Measurements from ENCODE around the gene CHSY1. TPM values are rescaled to one million over a fixed set of nuclear protein-coding genes. Genes with fewer than 3 reads are reported as not detected.

CHSY1 gene
- total RNA-seq, 1 experiment from 2014 or later = 47.0 TPM

- BruUV-seq (replicated peaks) = no TSS peak
- Histone ChIP-seq H3K36me3 (ENCODE audit: insufficient read depth, low read length, poor library complexity, severe bottlenecking) (no peaks in the 10 kb centered on the region), H3K9me3 (ENCODE audit: low read depth, low read length, poor library complexity, severe bottlenecking) (peaks cover 7% of the 10 kb centered on the region), H3K4me1 (ENCODE audit: insufficient read depth, low read length, poor library complexity, severe bottlenecking) (no peaks in the 10 kb centered on the region), H3K4me3 (ENCODE audit: low read depth, low read length, poor library complexity, severe bottlenecking) (no peak overlapping the region), H3K27me3 (replicated peaks; ENCODE audit: insufficient read depth, low read depth, low read length, poor library complexity) (no peaks in the 10 kb centered on the region), H3K27ac (ENCODE audit: low read depth, low read length, poor library complexity, severe bottlenecking) (no peak overlapping the region)
- ChIA-PET CTCF (no interaction called here), POLR2A (ENCODE audit: low non-redundant PET) (no interaction called here)
- TF ChIP-seq EZH2 (IDR thresholded peaks at IDR 0.05; ENCODE audit: borderline replicate concordance, low read depth, low read length, poor library complexity, severe bottlenecking) = no peak
- TF ChIP-seq CTCF (conservative IDR thresholded peaks at IDR 0.05; ENCODE audit: low read depth, low read length) = no peak
- DNase-seq (ENCODE audit: low spot score) = no peak
- intact Hi-C loops (cut with micrococcal nuclease; ENCODE audit: unreplicated experiment) = no loop called here
Observed at GRCh38 chr15:101135532-101136166, 116.2 kb downstream of the CHSY1 start.

GRCh38 chr15:101134780-101135179, 117.1 kb downstream of the CHSY1 start:
- intact Hi-C loops (cut with micrococcal nuclease; ENCODE audit: unreplicated experiment) = no loop called here
- ChIA-PET POLR2A (ENCODE audit: low non-redundant PET) (no interaction called here), CTCF (no interaction called here)
- Histone ChIP-seq H3K4me3 (ENCODE audit: low read depth, low read length, poor library complexity, severe bottlenecking) (no peak overlapping the region), H3K4me1 (ENCODE audit: insufficient read depth, low read length, poor library complexity, severe bottlenecking) (no peaks in the 10 kb centered on the region), H3K27me3 (replicated peaks; ENCODE audit: insufficient read depth, low read depth, low read length, poor library complexity) (no peaks in the 10 kb centered on the region), H3K9me3 (ENCODE audit: low read depth, low read length, poor library complexity, severe bottlenecking) (peaks cover 7% of the 10 kb centered on the region), H3K27ac (ENCODE audit: low read depth, low read length, poor library complexity, severe bottlenecking) (no peak overlapping the region), H3K36me3 (ENCODE audit: insufficient read depth, low read length, poor library complexity, severe bottlenecking) (no peaks in the 10 kb centered on the region)
- no TSS peak for BruUV-seq (replicated peaks)
- no peak for TF ChIP-seq CTCF (conservative IDR thresholded peaks at IDR 0.05; ENCODE audit: low read depth, low read length)
- TF ChIP-seq EZH2 (IDR thresholded peaks at IDR 0.05; ENCODE audit: borderline replicate concordance, low read depth, low read length, poor library complexity, severe bottlenecking) = no peak
- DNase-seq (ENCODE audit: low spot score) = no peak

- Histone ChIP-seq H3K36me3 (ENCODE audit: insufficient read depth, low read length, poor library complexity, severe bottlenecking) (no peaks in the 10 kb centered on the region), H3K9me3 (ENCODE audit: low read depth, low read length, poor library complexity, severe bottlenecking) (peaks cover 7% of the 10 kb centered on the region), H3K4me3 (ENCODE audit: low read depth, low read length, poor library complexity, severe bottlenecking) (no peak overlapping the region), H3K4me1 (ENCODE audit: insufficient read depth, low read length, poor library complexity, severe bottlenecking) (peaks cover 3% of the 10 kb centered on the region), H3K27me3 (replicated peaks; ENCODE audit: insufficient read depth, low read depth, low read length, poor library complexity) (no peaks in the 10 kb centered on the region), H3K27ac (ENCODE audit: low read depth, low read length, poor library complexity, severe bottlenecking) (no peak overlapping the region)
- TF ChIP-seq CTCF (conservative IDR thresholded peaks at IDR 0.05; ENCODE audit: low read depth, low read length) = no peak
- TF ChIP-seq EZH2 (IDR thresholded peaks at IDR 0.05; ENCODE audit: borderline replicate concordance, low read depth, low read length, poor library complexity, severe bottlenecking) = no peak
- intact Hi-C loops (cut with micrococcal nuclease; ENCODE audit: unreplicated experiment) = no loop called here
- CTCF ChIA-PET = no interaction called here
- DNase-seq (ENCODE audit: low spot score) = no peak
- POLR2A ChIA-PET (ENCODE audit: low non-redundant PET) = no interaction called here
- BruUV-seq (replicated peaks) = no TSS peak
Observed at GRCh38 chr15:101133751-101134261, 118.0 kb downstream of the CHSY1 start.
